HG03439 (cell line): ENCODE results near the gene RGS12.

Experiments used
- ATAC-seq: cut with Tn5 transposase; IDR thresholded peaks from one replicate; pipeline ENCODE4 v1.9.1; 2021; ENCODE audit warnings: mild to moderate bottlenecking, moderate library complexity; ENCODE audit not compliant: unreplicated experiment

The RGS12 gene

DNA sequence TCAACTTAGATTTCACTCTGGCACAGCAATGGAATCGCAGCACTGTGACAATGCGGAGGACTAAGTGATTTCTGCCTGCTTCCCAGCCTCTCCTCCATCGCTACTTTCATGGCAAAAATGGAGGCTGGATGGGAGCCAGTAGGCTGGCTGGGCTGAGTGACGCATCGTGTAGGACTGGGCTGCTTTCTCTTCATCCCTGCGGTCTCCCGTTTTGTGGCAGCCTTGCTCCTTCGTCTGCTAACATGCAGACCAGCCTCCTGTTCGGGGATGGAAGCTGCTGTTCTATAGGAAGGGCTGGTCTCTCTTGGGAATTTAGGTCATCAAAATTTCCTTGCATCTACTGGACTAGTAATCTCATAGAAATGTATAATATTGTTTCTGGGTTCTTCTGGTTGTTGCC, 15.8 kb upstream of the RGS12 start:
- no peak for ATAC-seq

DNA sequence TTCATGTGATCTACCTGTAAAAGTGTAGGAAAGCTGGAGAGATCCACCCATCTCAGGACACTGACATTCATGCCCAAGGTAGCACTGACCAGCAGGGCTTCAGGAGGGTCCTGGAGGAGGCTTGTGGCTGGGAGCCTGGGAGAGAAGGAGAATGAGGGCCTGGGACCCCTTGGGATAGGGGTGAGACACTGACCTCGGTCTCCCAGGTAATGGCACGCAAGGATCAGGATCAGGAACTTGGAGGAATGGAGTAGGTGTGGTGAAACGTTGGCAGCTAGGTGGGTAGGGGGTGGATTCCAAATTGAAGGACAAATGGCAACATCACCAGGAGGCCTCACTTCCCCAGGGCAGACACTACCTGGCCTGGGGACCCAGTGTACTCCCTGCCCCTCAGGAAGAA, 12.4 kb upstream of the RGS12 start:
- ATAC-seq, result no peak

DNA sequence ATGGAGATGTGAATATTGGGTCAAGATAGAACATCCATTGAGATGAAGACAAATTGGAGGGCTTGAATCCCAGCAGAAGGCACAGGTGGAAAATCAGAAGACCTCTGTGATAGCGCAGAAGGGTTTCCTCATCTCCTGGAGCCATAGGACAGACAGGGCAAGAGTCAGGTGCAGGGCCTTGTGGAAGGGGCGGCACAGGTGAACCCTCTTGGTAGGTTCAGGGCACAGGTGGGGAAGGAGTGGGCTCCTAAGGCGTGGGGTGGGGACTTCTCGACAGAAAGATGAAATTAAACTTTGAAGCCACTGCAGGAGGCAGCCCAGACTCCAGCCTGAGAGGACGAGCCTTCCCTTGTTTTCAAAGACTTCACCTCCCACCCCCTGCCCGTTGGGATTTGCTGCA, 9.3 kb upstream of the RGS12 start:
- ATAC-seq, result no peak

DNA sequence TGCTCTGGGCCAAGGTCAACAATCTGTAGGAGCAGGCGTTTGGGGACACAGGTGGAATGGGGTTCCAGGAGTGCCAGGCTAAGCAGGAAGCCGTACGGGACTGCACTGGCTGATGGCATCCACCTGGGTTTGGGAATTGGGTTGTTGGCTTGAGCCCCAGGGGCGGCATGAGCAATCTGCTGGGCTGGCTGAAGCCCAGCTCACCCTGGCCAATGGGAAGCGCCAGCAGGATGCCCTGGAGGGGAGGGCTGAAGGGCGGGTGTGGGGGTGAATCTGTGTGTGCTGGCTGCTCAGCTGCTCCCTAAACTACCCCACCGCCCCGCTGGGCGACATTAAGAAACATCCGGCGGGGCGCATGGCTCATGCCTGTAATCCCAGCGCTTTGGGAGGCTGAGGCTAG, 8.9 kb upstream of the RGS12 start:
- no peak for ATAC-seq

DNA sequence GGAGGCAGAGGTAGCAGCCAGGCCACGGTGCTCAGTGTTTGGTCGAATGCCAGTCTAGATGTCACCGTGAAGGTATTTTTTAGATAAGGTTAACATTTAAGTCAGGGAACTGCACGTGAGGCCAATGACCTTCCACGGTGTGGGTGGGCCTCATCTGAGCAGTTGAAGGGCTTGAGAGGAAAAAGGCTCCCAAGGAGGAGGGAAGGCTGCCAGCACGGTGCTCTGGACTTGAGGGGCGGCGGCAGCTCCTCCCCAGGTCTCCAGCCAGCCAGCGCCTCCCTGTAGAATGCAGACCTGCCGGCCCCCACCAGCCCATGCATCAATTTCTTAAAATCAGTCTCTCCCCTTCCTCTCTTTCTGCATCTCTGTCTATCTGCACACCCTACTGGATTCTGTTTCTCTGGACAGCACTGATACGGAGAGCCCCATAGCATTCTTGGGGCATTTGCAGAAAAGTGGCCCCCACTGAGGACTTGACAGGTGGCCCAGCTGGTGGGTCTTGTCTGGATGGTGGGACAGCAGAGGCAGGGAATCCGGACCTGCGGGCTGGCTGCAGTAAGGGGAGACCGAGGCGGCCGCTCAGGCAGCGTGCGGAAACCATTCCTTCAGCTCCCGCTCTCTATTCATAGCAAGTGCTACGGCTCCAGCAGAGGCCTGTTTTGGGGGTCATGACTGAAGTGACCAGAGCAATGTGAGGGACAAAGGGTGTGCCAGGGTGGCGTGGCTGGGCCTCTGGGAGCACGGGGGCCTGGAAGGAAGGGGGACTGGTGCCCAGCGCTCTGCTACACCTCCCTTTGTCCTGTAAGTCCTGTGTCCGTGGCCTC, 7.9 kb upstream of the RGS12 start:
- no peak for ATAC-seq

DNA sequence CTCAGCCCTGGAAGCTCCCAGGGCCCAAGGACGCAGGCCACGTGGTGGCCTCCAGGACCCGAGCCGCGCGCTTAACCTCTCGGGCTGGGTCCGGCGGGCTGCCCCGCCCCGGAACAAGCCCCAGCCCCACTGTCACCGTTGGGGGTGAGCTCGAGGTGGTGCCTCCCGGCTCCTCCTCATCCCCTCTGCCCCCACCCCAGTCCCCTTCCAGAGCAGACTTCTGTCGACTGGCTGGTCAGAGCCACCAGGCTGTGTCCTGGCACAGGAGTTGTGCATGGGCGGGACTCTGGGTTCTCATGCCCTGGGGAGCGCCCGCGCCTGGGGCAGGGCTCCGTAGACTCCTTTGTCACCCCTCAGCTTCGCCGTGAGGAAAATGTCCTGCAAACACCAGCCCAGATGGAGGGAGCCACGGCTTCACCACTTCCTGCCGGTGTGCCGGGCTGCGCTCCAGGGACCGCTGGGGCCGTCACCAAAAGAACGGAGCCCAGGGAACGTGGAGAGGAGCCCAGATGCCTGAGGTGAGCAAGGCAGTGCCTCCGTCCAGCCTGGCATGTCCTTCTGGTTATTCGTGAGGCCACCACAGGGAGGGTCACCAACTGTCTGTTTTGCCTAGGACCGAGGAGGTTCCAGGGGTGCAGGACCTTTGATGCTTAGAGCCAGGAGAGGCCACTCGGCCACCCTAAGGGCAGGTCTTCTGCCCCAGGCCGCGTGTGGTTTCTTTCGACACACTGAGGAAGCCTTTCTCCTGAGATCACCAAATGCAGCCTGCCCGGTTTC, 7.1 kb upstream of the RGS12 start:
- no peak for ATAC-seq

DNA sequence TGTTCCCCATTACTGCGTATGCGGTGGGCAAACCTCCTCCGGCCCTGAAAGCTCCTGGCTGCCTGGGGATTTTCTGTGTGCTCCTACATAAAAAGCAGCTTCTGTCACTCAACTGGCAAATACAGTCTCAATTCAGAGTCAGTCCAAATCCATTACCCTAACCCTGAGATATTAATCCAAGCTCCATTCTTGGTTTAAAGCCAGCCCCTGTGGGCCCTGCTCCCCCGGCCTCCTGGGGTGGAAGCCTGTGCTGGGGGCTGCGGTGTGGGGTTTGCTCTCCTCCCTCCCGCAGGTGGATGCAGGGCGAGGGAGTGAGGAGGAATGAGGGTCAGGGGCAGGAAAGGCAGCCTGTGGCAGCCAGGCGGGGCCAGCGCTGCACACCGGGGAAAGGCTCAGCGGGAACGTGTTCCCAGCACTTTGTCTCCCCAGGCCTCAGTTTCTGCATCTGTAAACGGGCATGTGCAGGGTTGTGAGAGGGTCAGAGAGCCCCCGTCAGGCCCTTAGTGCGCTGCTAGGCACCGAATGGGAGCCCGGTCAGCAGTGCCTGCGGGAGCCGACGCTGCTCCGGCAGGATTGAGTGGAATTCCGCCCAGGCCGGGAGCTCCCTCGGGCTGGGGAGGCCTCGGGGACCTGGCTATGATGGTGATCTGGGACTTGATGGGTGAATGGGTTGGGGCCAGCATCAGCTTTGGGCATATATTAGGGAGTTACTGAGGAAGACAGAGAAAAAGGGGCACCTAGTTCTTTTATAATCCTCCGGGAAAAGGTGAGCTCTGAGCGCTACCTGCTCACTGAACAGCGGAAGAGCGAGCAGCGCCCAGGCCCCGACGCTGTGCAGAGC, 6.3 kb upstream of the RGS12 start:
- ATAC-seq, result no peak

DNA sequence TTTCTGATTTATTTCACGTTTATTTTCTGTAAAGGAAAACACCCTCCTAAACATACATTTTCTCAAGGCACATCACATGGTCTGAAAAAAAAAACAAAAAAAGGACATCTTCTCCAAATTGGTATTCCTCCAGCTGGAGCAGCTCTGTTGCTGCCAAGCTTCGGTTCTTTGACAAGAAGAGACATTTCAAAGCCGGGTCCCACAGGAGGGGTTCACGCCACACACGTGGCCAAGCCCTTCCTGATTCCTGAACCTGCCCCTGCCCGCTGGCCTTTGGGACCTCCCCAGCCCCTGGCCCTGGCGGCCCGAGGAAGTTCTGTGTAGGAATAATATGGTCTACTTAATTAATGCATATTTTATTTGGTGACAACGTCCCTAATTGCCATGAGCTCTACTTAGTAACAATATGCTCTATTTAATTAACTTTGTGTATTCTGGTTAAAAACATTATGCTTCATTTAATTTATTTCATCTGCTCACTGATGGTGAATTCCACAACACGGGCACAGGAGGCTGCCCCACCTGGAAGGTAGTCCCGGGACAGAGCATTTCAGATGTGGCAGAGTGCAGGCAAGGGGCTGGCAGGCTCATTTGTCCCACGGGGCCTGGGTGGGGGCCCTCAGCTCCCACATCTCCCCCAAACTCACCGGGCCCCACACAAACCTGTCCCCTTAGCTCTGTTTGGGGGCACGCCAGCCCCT, 5.4 kb upstream of the RGS12 start:
- ATAC-seq, result no peak

DNA sequence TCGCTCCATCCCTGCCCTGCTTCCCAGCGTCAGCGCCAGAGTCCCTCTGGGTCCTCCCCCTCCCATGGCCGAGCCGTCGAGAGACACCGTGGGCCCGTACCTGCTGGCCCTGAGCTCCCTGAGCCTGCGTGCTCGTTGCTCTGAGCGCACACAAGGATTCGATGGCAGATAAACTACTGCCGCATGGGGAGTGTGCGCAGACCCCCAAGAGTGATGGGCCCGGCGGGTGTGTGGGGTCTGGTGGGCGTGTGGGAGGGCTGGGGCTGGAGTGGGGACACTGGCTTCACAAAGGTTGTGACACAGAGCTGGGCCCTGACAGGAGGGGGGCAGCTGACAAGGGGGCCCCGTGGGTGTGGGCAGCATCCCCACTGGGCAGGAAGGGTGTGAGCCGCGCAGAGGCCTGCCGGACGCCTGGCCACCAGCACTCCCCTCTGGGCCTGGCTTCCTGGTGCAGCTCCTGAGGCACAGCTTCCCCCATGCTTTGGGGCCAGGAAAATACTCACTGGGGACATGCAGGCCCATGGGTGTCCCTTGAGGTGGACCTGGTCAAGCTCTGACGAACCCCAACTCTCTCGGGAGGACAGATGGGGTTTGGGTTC, 4.8 kb upstream of the RGS12 start:
- ATAC-seq, result no peak

DNA sequence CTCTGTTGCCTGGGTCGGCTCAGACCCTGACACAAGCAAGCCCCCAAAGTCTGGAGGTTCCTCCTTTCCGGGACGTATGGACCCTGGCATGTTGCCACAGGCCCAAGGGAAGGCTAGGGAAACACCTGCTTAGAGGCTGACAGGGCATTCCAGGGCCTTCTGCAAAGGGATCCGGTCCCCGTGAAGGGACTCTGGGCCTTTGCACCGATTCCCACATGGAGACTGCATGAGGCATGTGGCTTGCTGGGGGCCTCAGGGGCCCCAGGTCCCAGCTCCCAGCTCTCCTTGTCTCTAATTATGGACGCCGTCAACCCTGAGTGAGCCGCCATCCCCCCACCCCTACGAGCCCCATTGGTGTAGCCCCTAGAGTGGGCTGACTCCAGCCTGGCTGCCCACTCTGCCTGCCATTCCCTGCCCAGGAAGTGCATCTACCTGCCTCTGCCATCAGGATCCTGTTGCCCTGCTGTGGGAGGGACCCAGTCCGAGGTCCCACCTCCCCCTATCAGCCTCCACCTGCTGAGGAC, 4.2 kb upstream of the RGS12 start:
- no peak for ATAC-seq

DNA sequence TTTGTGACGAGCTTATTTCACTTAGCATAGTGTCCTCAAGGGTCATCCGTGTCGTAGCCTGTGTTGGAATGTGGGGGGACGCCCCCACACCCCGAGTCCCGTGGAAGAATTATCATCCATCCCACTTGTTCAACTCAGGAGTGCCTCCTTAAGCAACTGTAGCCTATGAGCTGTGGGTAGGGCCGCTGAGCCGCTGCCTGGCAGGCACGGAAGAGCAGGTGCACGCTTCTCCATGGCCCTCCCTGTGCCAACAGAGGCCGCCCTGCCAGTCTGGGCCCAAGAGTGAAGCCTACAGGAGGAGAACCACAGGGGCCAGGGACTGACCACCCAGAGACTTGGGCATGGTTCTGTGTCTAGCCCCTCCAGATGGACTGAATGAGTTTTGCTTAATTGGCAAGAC, 2.3 kb upstream of the RGS12 start:
- no peak for ATAC-seq

DNA sequence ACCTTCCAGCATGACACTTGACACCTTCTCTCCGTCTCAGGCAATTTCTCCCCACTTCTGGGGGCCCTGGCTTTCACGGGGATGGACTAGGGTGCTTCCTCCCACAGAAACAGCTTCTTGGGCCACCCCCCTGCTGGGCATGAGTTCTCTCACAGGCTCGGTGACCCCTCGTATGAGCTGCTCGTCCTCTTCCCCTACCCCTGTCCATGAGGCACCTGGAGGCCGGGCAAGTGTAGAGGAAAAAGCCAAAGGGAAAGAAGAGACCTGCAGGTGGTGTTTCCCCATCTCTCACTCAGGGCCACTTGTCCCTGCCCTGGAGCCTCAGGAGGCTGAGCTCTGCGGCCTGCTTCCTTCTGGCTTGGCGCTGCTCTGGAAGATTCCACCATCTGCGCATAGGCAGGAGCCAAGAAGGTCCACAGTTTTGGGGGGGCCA, 1.9 kb upstream of the RGS12 start:
- ATAC-seq, result no peak

DNA sequence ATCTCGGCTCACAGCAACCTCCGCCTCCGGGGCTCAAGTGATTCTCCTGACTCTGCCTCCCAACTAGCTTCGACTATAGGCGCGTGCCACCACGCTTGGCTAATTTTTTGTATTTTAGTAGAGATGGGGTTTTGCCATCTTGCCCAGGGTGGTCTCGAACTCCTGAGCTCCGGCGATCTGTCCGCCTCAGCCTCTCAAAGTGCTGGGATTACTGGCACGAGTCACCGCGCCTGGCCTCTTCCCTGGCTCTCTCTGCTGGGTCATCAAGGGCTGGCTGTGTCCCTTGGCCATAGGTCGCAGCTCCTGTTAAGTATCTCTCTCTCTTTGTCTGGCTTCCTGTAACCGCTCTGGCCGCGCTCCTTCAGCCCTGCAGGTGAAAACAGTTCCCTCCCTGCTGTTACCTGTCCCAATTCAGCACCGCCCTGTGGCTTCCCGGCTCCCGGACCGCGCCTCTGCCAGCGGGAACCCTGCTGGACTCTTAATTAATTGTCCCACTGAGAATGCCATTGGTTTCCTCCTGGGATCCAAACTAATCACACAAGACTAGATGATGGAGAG, 1.3 kb upstream of the RGS12 start:
- ATAC-seq, result no peak

DNA sequence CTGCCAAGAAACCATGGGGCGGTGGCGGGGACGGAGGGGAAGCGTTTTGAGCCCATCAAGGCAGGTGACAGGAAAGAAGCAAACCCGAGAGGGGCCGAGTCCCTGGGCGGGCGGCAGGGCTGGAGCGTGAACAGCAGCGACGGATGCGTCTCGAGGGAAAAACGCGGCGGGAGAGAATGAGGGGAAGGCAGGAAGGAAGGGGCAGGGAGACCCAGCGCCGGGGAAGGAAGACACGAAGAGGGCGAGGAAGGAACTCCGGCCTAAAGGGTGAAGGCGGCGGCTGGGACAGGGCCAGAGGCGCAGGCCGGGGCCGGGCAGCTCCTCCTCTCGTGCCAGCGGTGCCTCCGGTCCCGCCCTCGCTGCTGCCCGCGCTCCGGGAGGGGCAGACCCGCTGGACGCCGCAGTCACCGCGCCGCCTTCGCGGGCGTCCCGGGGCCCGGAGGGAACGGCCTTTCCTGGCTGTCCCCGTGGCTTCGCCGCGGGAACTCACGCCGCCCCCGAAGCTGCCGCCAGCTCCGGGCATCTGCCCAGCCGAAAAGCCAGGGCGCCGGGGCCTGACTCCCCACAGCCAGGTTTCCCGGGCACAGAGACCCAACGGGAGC, 751 bp upstream of the RGS12 start:
- peak; percentile 17 for ATAC-seq

DNA sequence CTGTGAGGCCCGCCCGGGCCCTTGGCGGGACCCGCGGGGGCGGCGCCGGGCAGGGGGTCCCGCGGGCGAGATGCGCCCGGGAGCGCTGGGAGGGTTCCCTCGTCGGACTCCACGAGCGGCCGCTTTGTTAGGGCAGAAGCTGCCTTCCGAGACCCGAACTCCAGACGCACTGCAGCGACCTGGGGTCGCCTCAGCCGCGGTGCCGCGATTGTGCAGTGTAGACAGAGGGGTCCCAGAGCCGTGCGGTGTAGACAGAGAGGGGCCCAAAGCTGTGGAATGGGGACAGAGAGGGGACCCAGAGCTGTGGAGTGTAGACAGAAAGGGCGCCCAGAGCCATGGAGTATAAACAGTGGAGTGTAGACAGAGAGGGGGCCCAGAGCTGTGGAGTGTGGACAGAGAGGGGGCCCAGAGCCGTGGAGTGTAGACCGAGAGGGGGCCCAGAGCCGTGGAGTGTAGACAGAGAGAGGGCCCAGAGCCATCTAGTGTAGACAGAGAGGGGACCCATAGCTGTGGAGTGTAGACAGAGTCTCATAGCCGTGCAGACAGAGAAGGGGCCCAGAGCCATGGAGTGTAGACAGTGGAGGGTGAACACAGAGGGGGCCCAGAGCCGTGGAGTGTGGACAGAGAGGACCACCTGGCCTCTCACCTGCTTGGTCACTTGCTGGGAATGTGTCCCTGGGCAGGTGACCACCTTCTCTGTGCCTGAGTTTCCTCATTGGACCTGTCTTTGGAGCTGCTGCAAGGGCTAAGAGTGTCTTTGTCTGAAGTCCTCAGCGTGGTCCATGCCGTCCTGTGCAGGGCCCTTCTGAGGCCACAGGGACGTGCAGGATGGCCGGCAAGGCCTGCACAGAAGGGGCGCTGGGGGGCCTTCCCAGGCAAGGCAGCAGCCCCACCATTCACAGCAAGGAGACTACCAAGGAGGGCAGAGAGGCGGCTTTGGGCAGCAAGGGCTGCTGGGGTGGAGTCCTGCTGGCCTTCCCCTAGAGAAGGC, 875 bp downstream of the RGS12 start:
- no peak for ATAC-seq

DNA sequence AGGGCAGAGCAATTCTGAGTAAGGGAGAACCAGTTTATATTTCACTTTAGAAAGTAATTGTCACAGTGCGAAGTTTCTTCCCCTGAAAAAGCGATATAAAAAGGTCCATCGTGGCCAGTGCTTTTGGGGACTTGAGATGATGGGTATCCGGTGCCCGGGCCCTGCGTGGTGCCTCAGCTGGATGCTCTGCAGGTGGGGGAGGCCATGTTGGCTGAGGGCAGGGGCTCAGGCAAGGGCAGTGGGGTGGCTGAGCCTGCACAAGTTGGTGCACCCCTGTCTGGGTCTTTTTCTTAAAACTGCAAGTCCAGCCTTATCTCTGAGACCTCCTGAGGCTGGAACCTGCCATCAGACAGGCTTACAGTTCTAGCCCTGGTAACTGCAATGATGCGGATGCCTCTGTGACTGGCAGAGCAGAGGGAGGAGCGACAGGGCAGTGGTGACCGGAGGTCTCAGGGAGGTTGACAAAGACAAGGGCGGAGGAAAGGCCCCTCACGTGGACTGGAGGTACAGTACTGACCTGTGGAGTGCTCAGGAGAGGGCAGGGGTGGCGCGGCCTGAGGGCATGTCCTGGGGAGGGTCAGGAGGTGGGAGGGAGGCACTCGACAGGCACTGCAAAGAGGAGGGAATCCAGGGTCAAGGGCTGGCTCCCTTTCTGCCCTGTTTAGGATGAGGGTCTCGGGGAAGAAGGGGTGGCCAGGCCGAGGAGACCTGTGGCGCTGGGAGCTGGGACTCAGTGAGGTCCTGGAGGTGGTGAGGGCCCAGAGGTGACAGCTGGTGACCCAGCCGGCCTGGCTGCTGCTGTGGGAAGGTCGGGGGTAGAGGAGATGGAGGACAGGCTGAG, 1.8 kb downstream of the RGS12 start:
- no peak for ATAC-seq

DNA sequence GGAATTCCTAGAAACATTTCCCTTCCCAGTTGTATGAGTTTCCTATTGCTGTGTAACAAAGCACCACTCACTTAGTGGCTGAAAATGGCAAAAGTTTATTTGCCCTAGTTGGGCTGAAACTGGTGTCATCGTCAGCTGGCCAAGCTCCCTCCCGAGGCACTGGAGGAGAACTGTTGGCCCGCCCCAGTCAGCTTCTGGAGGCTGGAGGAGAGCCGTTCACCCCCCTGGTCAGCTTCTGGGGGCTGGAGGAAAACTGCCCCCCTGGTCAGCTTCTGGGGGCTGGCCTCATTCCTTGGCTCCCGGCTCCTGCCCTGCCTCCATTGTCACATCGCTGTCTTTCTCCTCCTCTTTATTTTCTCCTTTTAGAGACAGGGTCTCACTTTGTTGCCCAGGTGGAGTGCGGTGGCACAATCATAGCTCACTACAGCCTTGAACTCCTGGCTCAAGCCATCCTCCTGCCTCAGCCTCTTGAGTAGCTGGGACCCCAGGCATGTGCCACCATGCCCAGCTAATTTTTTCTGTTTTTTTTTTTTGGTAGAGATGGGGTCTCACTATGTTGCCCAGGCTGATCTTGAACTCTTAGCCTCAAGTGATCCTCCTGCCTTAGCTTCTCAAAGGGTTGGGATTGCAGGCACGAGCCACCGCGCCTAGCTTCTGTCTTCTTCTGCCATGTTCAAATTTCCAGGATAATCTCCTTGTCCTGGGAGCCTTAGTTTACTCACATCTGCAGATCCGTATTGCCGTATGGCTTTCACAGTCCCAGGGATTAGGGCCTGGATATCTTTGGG, 3.2 kb downstream of the RGS12 start:
- ATAC-seq, result no peak
